ENCODE measurements around the gene NCAPD3. TPM values are rescaled to one million over a fixed set of nuclear protein-coding genes. Genes with fewer than 3 reads are reported as not detected.
A peak's percentile ranks its signal among the peaks of the same experiment; 100 is the strongest.

NCAPD3 gene
- total RNA-seq, 1 donor from 2014 or later: 4.2 TPM

GRCh38 chr11:134270250-134270714 is 46.5 kb upstream of the NCAPD3 start:
- DNase-seq (ENCODE audit: low read depth) (no peak), FAIRE-seq (no peak)
- TF ChIP-seq CTCF (IDR thresholded peaks at IDR 0.05; ENCODE audit: insufficient read depth, low read length, severe bottlenecking): no peak
- Histone ChIP-seq H3K4me3 (ENCODE audit: low read depth, low read length) (no peak overlapping the region), H3K36me3 (ENCODE audit: control insufficient read depth, insufficient read depth, low read length) (no peaks in the 10 kb centered on the region), H3K27me3 (ENCODE audit: control insufficient read depth, insufficient read depth, low read length) (no peaks in the 10 kb centered on the region)

- no peaks in the 10 kb centered on the region for H3K27me3 ChIP-seq (ENCODE audit: control insufficient read depth, insufficient read depth, low read length)
- no peak overlapping the region for H3K4me3 ChIP-seq (ENCODE audit: low read depth, low read length)
- FAIRE-seq: no peak
- peaks cover 1% of the 10 kb centered on the region for H3K36me3 ChIP-seq (ENCODE audit: control insufficient read depth, insufficient read depth, low read length)
- DNase-seq (ENCODE audit: low read depth): no peak
- no peak for TF ChIP-seq CTCF (IDR thresholded peaks at IDR 0.05; ENCODE audit: insufficient read depth, low read length, severe bottlenecking)
Observed at GRCh38 chr11:134267966-134268365, 44.2 kb upstream of the NCAPD3 start.

GRCh38 chr11:134267461-134267860 is 43.7 kb upstream of the NCAPD3 start:
- Histone ChIP-seq H3K27me3 (ENCODE audit: control insufficient read depth, insufficient read depth, low read length) (no peaks in the 10 kb centered on the region), H3K36me3 (ENCODE audit: control insufficient read depth, insufficient read depth, low read length) (peaks cover 1% of the 10 kb centered on the region), H3K4me3 (ENCODE audit: low read depth, low read length) (no peak overlapping the region)
- FAIRE-seq (no peak), DNase-seq (ENCODE audit: low read depth) (peak; percentile 35)
- no peak for TF ChIP-seq CTCF (IDR thresholded peaks at IDR 0.05; ENCODE audit: insufficient read depth, low read length, severe bottlenecking)

GRCh38 chr11:134266841-134267251 is 43.1 kb upstream of the NCAPD3 start:
- peak; percentile 99 for DNase-seq (ENCODE audit: low read depth)
- H3K4me3 ChIP-seq (ENCODE audit: low read depth, low read length): no peak overlapping the region
- FAIRE-seq: peak; percentile 95

GRCh38 chr11:134266440-134266839 is 42.7 kb upstream of the NCAPD3 start:
- DNase-seq (ENCODE audit: low read depth): no peak

More at GRCh38 chr11:134266841-134267251, 43.1 kb upstream of the NCAPD3 start:
- Histone ChIP-seq H3K36me3 (ENCODE audit: control insufficient read depth, insufficient read depth, low read length) (peaks cover 4% of the 10 kb centered on the region), H3K27me3 (ENCODE audit: control insufficient read depth, insufficient read depth, low read length) (no peaks in the 10 kb centered on the region)
- no peak for TF ChIP-seq CTCF (IDR thresholded peaks at IDR 0.05; ENCODE audit: insufficient read depth, low read length, severe bottlenecking)

More at GRCh38 chr11:134266440-134266839, 42.7 kb upstream of the NCAPD3 start:
- Histone ChIP-seq H3K36me3 (ENCODE audit: control insufficient read depth, insufficient read depth, low read length) (peaks cover 6% of the 10 kb centered on the region), H3K4me3 (ENCODE audit: low read depth, low read length) (no peak overlapping the region), H3K27me3 (ENCODE audit: control insufficient read depth, insufficient read depth, low read length) (no peaks in the 10 kb centered on the region)
- no peak for TF ChIP-seq CTCF (IDR thresholded peaks at IDR 0.05; ENCODE audit: insufficient read depth, low read length, severe bottlenecking)
- peak; percentile 64 for FAIRE-seq

Measured in bronchial epithelial cell (primary cell).